ENCODE data around the gene TUBA3D.
"Not testable (repeated sequence)": the region's sequence is repeated elsewhere in the genome, so short reads cannot be mapped to it uniquely, and the experiment has no call there.

DNA sequence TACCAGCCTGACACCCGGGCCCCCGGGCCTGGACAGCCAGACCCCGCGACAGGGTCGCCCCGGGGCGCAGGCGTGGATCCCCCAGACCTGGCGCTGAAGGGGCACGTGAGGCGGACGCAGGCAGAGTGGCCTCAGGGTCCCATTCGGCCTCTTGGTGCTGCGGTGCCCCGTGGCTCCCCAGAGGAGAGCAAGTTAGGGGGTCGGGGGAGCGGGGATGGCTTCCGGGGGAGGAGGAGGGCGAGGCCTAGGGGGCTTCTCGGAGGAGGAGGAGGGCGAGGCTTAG lies 30.5 kb upstream of the TUBA3D start:
- TF ChIP-seq, protein P1, sequence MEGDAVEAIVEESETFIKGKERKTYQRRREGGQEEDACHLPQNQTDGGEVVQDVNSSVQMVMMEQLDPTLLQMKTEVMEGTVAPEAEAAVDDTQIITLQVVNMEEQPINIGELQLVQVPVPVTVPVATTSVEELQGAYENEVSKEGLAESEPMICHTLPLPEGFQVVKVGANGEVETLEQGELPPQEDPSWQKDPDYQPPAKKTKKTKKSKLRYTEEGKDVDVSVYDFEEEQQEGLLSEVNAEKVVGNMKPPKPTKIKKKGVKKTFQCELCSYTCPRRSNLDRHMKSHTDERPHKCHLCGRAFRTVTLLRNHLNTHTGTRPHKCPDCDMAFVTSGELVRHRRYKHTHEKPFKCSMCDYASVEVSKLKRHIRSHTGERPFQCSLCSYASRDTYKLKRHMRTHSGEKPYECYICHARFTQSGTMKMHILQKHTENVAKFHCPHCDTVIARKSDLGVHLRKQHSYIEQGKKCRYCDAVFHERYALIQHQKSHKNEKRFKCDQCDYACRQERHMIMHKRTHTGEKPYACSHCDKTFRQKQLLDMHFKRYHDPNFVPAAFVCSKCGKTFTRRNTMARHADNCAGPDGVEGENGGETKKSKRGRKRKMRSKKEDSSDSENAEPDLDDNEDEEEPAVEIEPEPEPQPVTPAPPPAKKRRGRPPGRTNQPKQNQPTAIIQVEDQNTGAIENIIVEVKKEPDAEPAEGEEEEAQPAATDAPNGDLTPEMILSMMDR (IDR thresholded peaks at IDR 0.05; ENCODE audit: poor library complexity), result not testable (repeated sequence)
- TF ChIP-seq EZH2 (IDR thresholded peaks at IDR 0.05; ENCODE audit: borderline replicate concordance); EZH2phosphoT487 (IDR thresholded peaks at IDR 0.05; ENCODE audit: low read depth, severe bottlenecking, unreplicated experiment): not testable (repeated sequence)
